HepG2 (cell line): ENCODE results near the gene RPLP2. TPM values are rescaled to one million over a fixed set of nuclear protein-coding genes. Genes with fewer than 3 reads are reported as not detected.

Experiments used
- ATAC-seq: fragments of 200-7000 bp; cut with Tn5 transposase; 3 replicates; pipeline ENCODE4 v1.9.1; 2020; ENCODE audit warnings: mild to moderate bottlenecking, moderate library complexity
- BruUV-seq: library from RNA; stranded (reverse); fragments of 400-500 nt; replicated peaks from 2 replicates; lab custom pipeline; 2021; lab: Mats Ljungman, UMichigan
- CTCF ChIA-PET: fragments of 300-600 bp; formaldehyde crosslinking; extraction: SDS; loops from one replicate; lab custom pipeline; 2021; ENCODE audit warnings: low total read pairs, inconsistent platforms, low intra/inter-chr PET ratio; lab: Yijun Ruan, JAX
- POLR2A ChIA-PET: fragments of 350-600 bp; sonication (Branson Sonifier 250); formaldehyde crosslinking; loops from one replicate; lab custom pipeline; 2020; ENCODE audit warnings: antibody characterized with exemption, inconsistent platforms; lab: Yijun Ruan, JAX
- DNase-seq: peaks from one replicate; pipeline ENCODE4 v3.0.0-alpha.2; 2015; ENCODE audit warnings: low spot score
- FAIRE-seq: peaks from 3 replicates; lab custom pipeline; 2011; peaks lifted over from hg19 to GRCh38; lab: Jason Lieb, UNC
- H2AFZ ChIP-seq: one replicate; pipeline ENCODE4 v1.6.1; 2011; ENCODE audit warnings: low read length, inconsistent platforms
- H3K27ac ChIP-seq: fragments of 300-600 bp; 3 replicates; pipeline ENCODE4 v1.8.0; 2011; ENCODE audit warnings: mixed run types, mild to moderate bottlenecking, mixed read lengths, low read length, inconsistent platforms; ENCODE audit not compliant: insufficient read depth; ENCODE audit errors: extremely low read length
- H3K27me3 ChIP-seq, 2 experiments: fragments of 200-600 bp in 1 of 2; 2 replicates in 1 of 2; 3 replicates in 1 of 2; pipeline versions ENCODE4 v1.6.0 to v1.8.0; 2011; ENCODE audit warnings: low read length in 2 of 2, mild to moderate bottlenecking in 2 of 2, moderate library complexity in 2 of 2, inconsistent platforms in 1 of 2; ENCODE audit not compliant: insufficient read depth in 2 of 2, control insufficient read depth in 1 of 2
- H3K36me3 ChIP-seq, 2 experiments: fragments of 200-600 bp in 1 of 2; replicated peaks in 1 of 2; 2 replicates in 1 of 2; 3 replicates in 1 of 2; pipeline versions ENCODE4 v1.5.1 to v1.8.0; 2011; ENCODE audit warnings: low read length in 2 of 2, inconsistent platforms in 1 of 2; ENCODE audit not compliant: insufficient read depth in 2 of 2, control insufficient read depth in 1 of 2
- H3K4me1 ChIP-seq: 2 replicates; pipeline ENCODE4 v1.5.1; 2012; ENCODE audit warnings: low read length, inconsistent platforms; ENCODE audit not compliant: insufficient read depth
- H3K4me2 ChIP-seq: 2 replicates; pipeline ENCODE4 v1.6.0; 2011; ENCODE audit warnings: low read depth, low read length, inconsistent platforms
- H3K4me3 ChIP-seq, 3 experiments: fragments of 200-600 bp in 1 of 3; sonication (generic), shearing (Covaris generic) in 1 of 3; replicated peaks in 1 of 3; 2 replicates each; pipeline ENCODE4 v1.5.1; 2011 to 2016; ENCODE audit warnings: low read length in 3 of 3, inconsistent platforms in 2 of 3, low read depth in 2 of 3, mild to moderate bottlenecking in 2 of 3, control low read depth in 1 of 3, mixed read lengths in 1 of 3; ENCODE audit not compliant: insufficient read depth in 1 of 3
- H3K79me2 ChIP-seq: one replicate; pipeline ENCODE4 v1.6.1; 2011; ENCODE audit warnings: low read length, inconsistent platforms; ENCODE audit not compliant: insufficient read depth
- H3K9ac ChIP-seq: 2 replicates; pipeline ENCODE4 v1.6.0; 2011; ENCODE audit warnings: mild to moderate bottlenecking, low read depth, low read length, inconsistent platforms; ENCODE audit not compliant: insufficient read depth
- H3K9me3 ChIP-seq: 2 replicates; pipeline ENCODE4 v1.5.1; 2012; ENCODE audit warnings: mild to moderate bottlenecking, low read length
- H4K20me1 ChIP-seq: 2 replicates; pipeline ENCODE4 v1.6.0; 2011; ENCODE audit warnings: inconsistent platforms, mild to moderate bottlenecking, low read length, moderate library complexity; ENCODE audit not compliant: insufficient read depth
- AGO2 ChIP-seq: fragments of 200-400 bp; formaldehyde crosslinking; optimal IDR thresholded peaks from 2 replicates; pipeline ENCODE3; 2017; ENCODE audit warnings: mild to moderate bottlenecking, low read depth, low read length, moderate library complexity
- ARNTL ChIP-seq: sonication (generic); formaldehyde crosslinking; IDR thresholded peaks from 2 replicates; pipeline ENCODE4 v1.4.0; 2020; ENCODE audit warnings: mild to moderate bottlenecking, missing genetic modification reagents
- ETV5 ChIP-seq: IDR thresholded peaks from 2 replicates; pipeline ENCODE4 v1.6.1; 2018; ENCODE audit warnings: missing biosample characterization, missing genetic modification reagents, inconsistent platforms, borderline replicate concordance
- HNRNPL ChIP-seq: fragments of 200-400 bp; formaldehyde crosslinking; IDR thresholded peaks from 2 replicates; pipeline ENCODE4 v1.6.1; 2017; ENCODE audit warnings: mild to moderate bottlenecking, low read depth, low read length
- ISL2 ChIP-seq: sonication (generic); formaldehyde crosslinking; IDR thresholded peaks from 2 replicates; pipeline ENCODE4 v1.5.0; 2020; ENCODE audit warnings: missing genetic modification reagents
- MAFK ChIP-seq, 2 experiments: IDR thresholded peaks in 1 of 2; conservative IDR thresholded peaks in 1 of 2; 2 replicates each; pipeline ENCODE4 v1.6.1; 2011; ENCODE audit warnings: improper control_type of control experiment in 2 of 2, low read length in 2 of 2
- MTF2 ChIP-seq: sonication (generic); formaldehyde crosslinking; IDR thresholded peaks from 2 replicates; pipeline ENCODE4 v1.5.0; 2020; ENCODE audit warnings: missing genetic modification reagents, borderline replicate concordance
- NCOA1 ChIP-seq: sonication (generic); formaldehyde crosslinking; IDR thresholded peaks from 2 replicates; pipeline ENCODE4 v1.9.0; 2021; ENCODE audit warnings: missing genetic modification reagents
- PTBP1 ChIP-seq: fragments of 200-400 bp; formaldehyde crosslinking; IDR thresholded peaks from 2 replicates; pipeline ENCODE4 v1.6.1; 2018; ENCODE audit warnings: low read length, low read depth; ENCODE audit not compliant: poor library complexity, severe bottlenecking
- RBFOX2 ChIP-seq: fragments of 200-400 bp; formaldehyde crosslinking; IDR thresholded peaks from 2 replicates; pipeline ENCODE4 v1.6.1; 2017; ENCODE audit warnings: low read depth, mild to moderate bottlenecking, low read length
- ZBTB49 ChIP-seq: sonication (generic); formaldehyde crosslinking; IDR thresholded peaks from 2 replicates; pipeline ENCODE4 v1.4.0; 2020; ENCODE audit warnings: missing genetic modification reagents, borderline replicate concordance
- ZNF264 ChIP-seq: sonication (generic); formaldehyde crosslinking; IDR thresholded peaks from 2 replicates; pipeline ENCODE4 v1.4.0; 2020; ENCODE audit warnings: missing genetic modification reagents
- ZNF350 ChIP-seq: sonication (generic); formaldehyde crosslinking; IDR thresholded peaks from 2 replicates; pipeline ENCODE4 v1.4.0; 2020; ENCODE audit warnings: mild to moderate bottlenecking, low read depth, missing genetic modification reagents, borderline replicate concordance
- ZNF891 ChIP-seq: sonication (generic); formaldehyde crosslinking; IDR thresholded peaks from 2 replicates; pipeline ENCODE4 v1.5.0; 2020; ENCODE audit warnings: mild to moderate bottlenecking, missing genetic modification reagents
- WGBS: methylation state at CpG from one replicate; pipeline ENCODE4 v1.1.6; 2017; ENCODE audit warnings: low lambda C conversion rate; 5-methylcytosine and 5-hydroxymethylcytosine counted together
- in situ Hi-C: cut with HindIII; loops from 2 replicates; pipeline ENCODE4 v1.10.0; 2017; ENCODE audit warnings: low pct_unique_long_range_greater_than_20kb; ENCODE audit not compliant: extremely low pct_ligation_motif_present
- intact Hi-C: fragments of 100-400 bp; cut with micrococcal nuclease; formaldehyde crosslinking; loops from one replicate; pipeline ENCODE4 v1.10.0; 2022; ENCODE audit not compliant: unreplicated experiment
- polyA plus RNA-seq, 8 experiments: library from polyadenylated mRNA; depleted of rRNA in 3 of 8; stranded (reverse) in 7 of 8; unstranded in 1 of 8; fragments of >200 nt; fragmentation: Illumina TruSeq in 4 of 8; extraction: Trizol in 4 of 8; gene quantifications; 2 replicates each; pipeline versions ENCODE4 v1.2.1 to v1.2.3, GENCODE V29; 2011 to 2016; ENCODE audit warnings: low read depth in 4 of 8, missing spikeins in 1 of 8, mixed read lengths in 1 of 8; ENCODE audit not compliant: insufficient read depth in 1 of 8
- total RNA-seq, 5 experiments: library from RNA; depleted of rRNA; stranded (reverse); fragments of >200 nt; fragmentation: Illumina TruSeq; extraction: Trizol; gene quantifications; 2 replicates each; pipeline ENCODE4 v1.2.3, GENCODE V29; 2016; ENCODE audit warnings: low read depth in 1 of 5

The RPLP2 gene
- total and polyA plus RNA-seq, 2 of the 13 experiments (the other 11 are each of a cell fraction or from before 2014, with no cell fraction given) = 978 to 2,106 TPM

GRCh38 chr11:772429-773390, 37.1 kb upstream of the RPLP2 start:
- Histone ChIP-seq H3K27ac (no peak overlapping the region), H3K4me1 (peaks cover 40% of the 10 kb centered on the region), H3K27me3 (no peaks in the 10 kb centered on the region)
- intact Hi-C loops = no loop called here
- FAIRE-seq = no peak
- TF ChIP-seq ISL2 (CRISPR knock-in tag) (no peak), ARNTL (CRISPR knock-in tag) (no peak), MTF2 (CRISPR knock-in tag) (no peak), NCOA1 (CRISPR knock-in tag) (no peak), RBFOX2 (peak; percentile 52; the same call in 1 of the 2 replicates), PTBP1 (no peak), ZNF350 (CRISPR knock-in tag) (no peak), ZNF891 (CRISPR knock-in tag) (no peak), MAFK (conservative IDR thresholded peaks at IDR 0.05 in 1 of 2, IDR thresholded peaks at IDR 0.05 in 1 of 2; ENCODE audit: low read length in 2 of 2) (no peak), ZBTB49 (no peak), ZNF264 (CRISPR knock-in tag) (no peak), AGO2 (peak; percentile 40), ETV5 (CRISPR knock-in tag) (no peak), HNRNPL (0 out of 2 replicates have a peak, but pooled peaks have one; percentile 39)
- TF ChIP-seq, all 625 proteins: peak for 3
- Histone ChIP-seq H3K79me2 (peaks cover 32% of the 10 kb centered on the region), H3K4me2 (no peak overlapping the region), H3K9ac (no peak overlapping the region), H4K20me1 (peaks cover 6% of the 10 kb centered on the region), H3K4me3 (no peak overlapping the region), H3K9me3 (no peaks in the 10 kb centered on the region), H2AFZ (no peak overlapping the region), H3K36me3 (peaks cover 19 to 37% of the 10 kb centered on the region in 2 experiments; a peak in 4 of 5 replicates)
- WGBS = 87% methylated on average over 15 of the region's 34 CpGs
- no peak for ATAC-seq
- CTCF ChIA-PET = no interaction called here
- POLR2A ChIA-PET = interaction anchor here (1.2 kb wide), 1 partner anchor 47 kb away, joined by 3 read pairs; no protein-coding TSS in a partner anchor
- in situ Hi-C loops = no loop called here
- no TSS peak for BruUV-seq
- DNase-seq = no peak
